Measurements from ENCODE around the gene CPAMD8. TPM values are rescaled to one million over a fixed set of nuclear protein-coding genes. Genes with fewer than 3 reads are reported as not detected.

CPAMD8 gene
- total RNA-seq, 2 donors from 2014 or later = 5.5 to 21.4 TPM

- H3K27me3 ChIP-seq = no peaks in the 10 kb centered on the region
- peak; percentile 87 for DNase-seq (ENCODE audit: low spot score)
- TF ChIP-seq CTCF (IDR thresholded peaks at IDR 0.05) = no peak
- no peaks in the 10 kb centered on the region for H3K36me3 ChIP-seq
- peak overlapping the region; percentile 64 to 79 for H3K27ac ChIP-seq
- peaks cover 0 to 12% of the 10 kb centered on the region in 2 donors for H3K9me3 ChIP-seq
- H3K4me3 ChIP-seq = no peak overlapping the region
- H3K4me1 ChIP-seq = peaks cover 0 to 38% of the 10 kb centered on the region in 2 donors
These were observed 140.2 kb downstream of the CPAMD8 start for GRCh38 chr19:16886305-16886880.

GRCh38 chr19:16885166-16885565, 141.4 kb downstream of the CPAMD8 start:
- H3K4me3 ChIP-seq = no peak overlapping the region
- DNase-seq (ENCODE audit: low spot score) = no peak
- peaks cover 0 to 17% of the 10 kb centered on the region in 2 donors for H3K9me3 ChIP-seq
- no peaks in the 10 kb centered on the region for H3K36me3 ChIP-seq
- no peaks in the 10 kb centered on the region for H3K27me3 ChIP-seq
- H3K27ac ChIP-seq = peak overlapping the region in 1 of 2 donors; percentile 79
- H3K4me1 ChIP-seq = peaks cover 0 to 37% of the 10 kb centered on the region in 2 donors
- TF ChIP-seq CTCF (IDR thresholded peaks at IDR 0.05) = no peak

- Histone ChIP-seq H3K36me3 (peaks cover 16% of the 10 kb centered on the region), H3K4me3 (no peak overlapping the region), H3K4me1 (peaks cover 0 to 21% of the 10 kb centered on the region in 2 donors), H3K27ac (no peak overlapping the region), H3K9me3 (peaks cover 0 to 17% of the 10 kb centered on the region in 2 donors), H3K27me3 (no peaks in the 10 kb centered on the region)
- no peak for DNase-seq (ENCODE audit: low spot score)
- TF ChIP-seq CTCF (IDR thresholded peaks at IDR 0.05) = no peak
These were observed 143.1 kb downstream of the CPAMD8 start for GRCh38 chr19:16883522-16883921.

GRCh38 chr19:16882146-16882545, 144.5 kb downstream of the CPAMD8 start:
- TF ChIP-seq CTCF (IDR thresholded peaks at IDR 0.05) = no peak
- peaks cover 0 to 17% of the 10 kb centered on the region in 2 donors for H3K9me3 ChIP-seq
- no peak for DNase-seq (ENCODE audit: low spot score)

GRCh38 chr19:16880884-16881554, 145.6 kb downstream of the CPAMD8 start:
- H3K27ac ChIP-seq = no peak overlapping the region
- no peak for DNase-seq (ENCODE audit: low spot score)
- H3K4me3 ChIP-seq = no peak overlapping the region
- no peak for TF ChIP-seq CTCF (IDR thresholded peaks at IDR 0.05)
- H3K27me3 ChIP-seq = no peaks in the 10 kb centered on the region
- H3K36me3 ChIP-seq = peaks cover 41% of the 10 kb centered on the region
- H3K9me3 ChIP-seq = peaks cover 0 to 17% of the 10 kb centered on the region in 2 donors
- H3K4me1 ChIP-seq = peaks cover 0 to 5% of the 10 kb centered on the region in 2 donors

More at GRCh38 chr19:16882146-16882545, 144.5 kb downstream of the CPAMD8 start:
- H3K36me3 ChIP-seq = peaks cover 30% of the 10 kb centered on the region
- peaks cover 0 to 10% of the 10 kb centered on the region in 2 donors for H3K4me1 ChIP-seq
- no peak overlapping the region for H3K4me3 ChIP-seq
- H3K27me3 ChIP-seq = no peaks in the 10 kb centered on the region
- no peak overlapping the region for H3K27ac ChIP-seq

Data from right atrium auricular region (tissue), 2 donors.